ENCODE data around the gene PPP1R12B. TPM values are rescaled to one million over a fixed set of nuclear protein-coding genes. Genes with fewer than 3 reads are reported as not detected.

The PPP1R12B gene
- total RNA-seq, 1 donor from 2014 or later = 18.2 TPM

GRCh38 chr1:202593845-202594244, 245.3 kb downstream of the PPP1R12B start:
- no peak for DNase-seq (ENCODE audit: low spot score)
- Mint-ChIP-seq H3K36me3 (ENCODE audit: low read depth) (peaks cover 8% of the 10 kb centered on the region), H3K9me3 (ENCODE audit: low read depth) (no peaks in the 10 kb centered on the region), H3K4me1 (ENCODE audit: low read depth) (peaks cover 12% of the 10 kb centered on the region), H3K27me3 (ENCODE audit: low read depth) (peaks cover 2% of the 10 kb centered on the region), H3K4me3 (ENCODE audit: unreplicated experiment) (no peak overlapping the region), H3K27ac (ENCODE audit: unreplicated experiment) (peak overlapping the region; percentile 29)
- no peak for TF ChIP-seq CTCF (IDR thresholded peaks at IDR 0.05)

- Mint-ChIP-seq H3K4me3 (ENCODE audit: unreplicated experiment) (no peak overlapping the region), H3K36me3 (ENCODE audit: low read depth) (peaks cover 8% of the 10 kb centered on the region), H3K27ac (ENCODE audit: unreplicated experiment) (no peak overlapping the region), H3K9me3 (ENCODE audit: low read depth) (no peaks in the 10 kb centered on the region), H3K4me1 (ENCODE audit: low read depth) (peaks cover 4% of the 10 kb centered on the region), H3K27me3 (ENCODE audit: low read depth) (peaks cover 4% of the 10 kb centered on the region)
- no peak for TF ChIP-seq CTCF (IDR thresholded peaks at IDR 0.05)
- DNase-seq (ENCODE audit: low spot score) = no peak
Measured at GRCh38 chr1:202596638-202597037, 248.1 kb downstream of the PPP1R12B start.

GRCh38 chr1:202597090-202597761, 248.7 kb downstream of the PPP1R12B start:
- Mint-ChIP-seq H3K27me3 (ENCODE audit: low read depth) (peaks cover 7% of the 10 kb centered on the region), H3K36me3 (ENCODE audit: low read depth) (peaks cover 8% of the 10 kb centered on the region), H3K27ac (ENCODE audit: unreplicated experiment) (peak overlapping the region; percentile 0), H3K4me1 (ENCODE audit: low read depth) (peaks cover 4% of the 10 kb centered on the region), H3K4me3 (ENCODE audit: unreplicated experiment) (no peak overlapping the region), H3K9me3 (ENCODE audit: low read depth) (no peaks in the 10 kb centered on the region)
- DNase-seq (ENCODE audit: low spot score) = no peak
- TF ChIP-seq CTCF (IDR thresholded peaks at IDR 0.05) = no peak

GRCh38 chr1:202599669-202600431, 251.4 kb downstream of the PPP1R12B start:
- H3K4me3 Mint-ChIP-seq (ENCODE audit: unreplicated experiment) = no peak overlapping the region
- peaks cover 4% of the 10 kb centered on the region for H3K36me3 Mint-ChIP-seq (ENCODE audit: low read depth)
- TF ChIP-seq CTCF (IDR thresholded peaks at IDR 0.05) = peak; percentile 89
- H3K4me1 Mint-ChIP-seq (ENCODE audit: low read depth) = peaks cover 4% of the 10 kb centered on the region
- peaks cover 11% of the 10 kb centered on the region for H3K27me3 Mint-ChIP-seq (ENCODE audit: low read depth)
- H3K9me3 Mint-ChIP-seq (ENCODE audit: low read depth) = no peaks in the 10 kb centered on the region
- H3K27ac Mint-ChIP-seq (ENCODE audit: unreplicated experiment) = peak overlapping the region; percentile 28
- no peak for DNase-seq (ENCODE audit: low spot score)

GRCh38 chr1:202600432-202601041, 252.0 kb downstream of the PPP1R12B start:
- H3K27ac Mint-ChIP-seq (ENCODE audit: unreplicated experiment) = no peak overlapping the region
- no peak for DNase-seq (ENCODE audit: low spot score)
- H3K36me3 Mint-ChIP-seq (ENCODE audit: low read depth) = peaks cover 3% of the 10 kb centered on the region
- H3K9me3 Mint-ChIP-seq (ENCODE audit: low read depth) = no peaks in the 10 kb centered on the region
- peak; percentile 19 for TF ChIP-seq CTCF (IDR thresholded peaks at IDR 0.05)
- peaks cover 14% of the 10 kb centered on the region for H3K27me3 Mint-ChIP-seq (ENCODE audit: low read depth)
- H3K4me3 Mint-ChIP-seq (ENCODE audit: unreplicated experiment) = no peak overlapping the region
- H3K4me1 Mint-ChIP-seq (ENCODE audit: low read depth) = peaks cover 4% of the 10 kb centered on the region

Measured in chondrocyte (in vitro differentiated cells).